GM12873 (cell line): ENCODE measurements around the gene ASCL2.

Experiments used
- TF ChIP-seq, protein P1 (sequence below): IDR thresholded peaks from 2 replicates; pipeline ENCODE4 v1.5.1; 2012; ENCODE audit warnings: low read depth, mild to moderate bottlenecking, moderate library complexity, low read length, control low read depth; ENCODE audit not compliant: insufficient read depth; ENCODE audit errors: missing control alignments

ASCL2 gene

DNA sequence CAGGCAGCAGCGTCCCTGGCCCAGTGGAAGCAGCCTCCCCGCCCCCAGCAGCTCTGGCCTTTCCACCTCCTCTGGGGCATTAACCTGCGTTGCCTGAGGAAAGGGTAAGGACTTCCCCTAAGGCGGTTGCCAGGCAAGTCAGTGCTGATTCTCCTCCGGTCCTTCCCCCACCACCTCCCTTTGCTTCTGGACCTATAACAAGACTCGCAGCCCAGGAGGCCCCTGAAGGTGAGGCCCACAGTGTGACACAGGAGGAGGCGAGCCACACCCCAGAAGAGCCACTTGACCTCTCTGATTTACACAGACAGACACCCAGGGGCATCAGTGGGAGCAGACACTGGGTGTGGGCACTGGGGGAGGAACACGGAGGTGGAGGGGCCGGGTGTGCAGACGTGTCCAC lies 35.4 kb downstream of the ASCL2 start:
- TF ChIP-seq, protein P1, sequence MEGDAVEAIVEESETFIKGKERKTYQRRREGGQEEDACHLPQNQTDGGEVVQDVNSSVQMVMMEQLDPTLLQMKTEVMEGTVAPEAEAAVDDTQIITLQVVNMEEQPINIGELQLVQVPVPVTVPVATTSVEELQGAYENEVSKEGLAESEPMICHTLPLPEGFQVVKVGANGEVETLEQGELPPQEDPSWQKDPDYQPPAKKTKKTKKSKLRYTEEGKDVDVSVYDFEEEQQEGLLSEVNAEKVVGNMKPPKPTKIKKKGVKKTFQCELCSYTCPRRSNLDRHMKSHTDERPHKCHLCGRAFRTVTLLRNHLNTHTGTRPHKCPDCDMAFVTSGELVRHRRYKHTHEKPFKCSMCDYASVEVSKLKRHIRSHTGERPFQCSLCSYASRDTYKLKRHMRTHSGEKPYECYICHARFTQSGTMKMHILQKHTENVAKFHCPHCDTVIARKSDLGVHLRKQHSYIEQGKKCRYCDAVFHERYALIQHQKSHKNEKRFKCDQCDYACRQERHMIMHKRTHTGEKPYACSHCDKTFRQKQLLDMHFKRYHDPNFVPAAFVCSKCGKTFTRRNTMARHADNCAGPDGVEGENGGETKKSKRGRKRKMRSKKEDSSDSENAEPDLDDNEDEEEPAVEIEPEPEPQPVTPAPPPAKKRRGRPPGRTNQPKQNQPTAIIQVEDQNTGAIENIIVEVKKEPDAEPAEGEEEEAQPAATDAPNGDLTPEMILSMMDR, result no peak

DNA sequence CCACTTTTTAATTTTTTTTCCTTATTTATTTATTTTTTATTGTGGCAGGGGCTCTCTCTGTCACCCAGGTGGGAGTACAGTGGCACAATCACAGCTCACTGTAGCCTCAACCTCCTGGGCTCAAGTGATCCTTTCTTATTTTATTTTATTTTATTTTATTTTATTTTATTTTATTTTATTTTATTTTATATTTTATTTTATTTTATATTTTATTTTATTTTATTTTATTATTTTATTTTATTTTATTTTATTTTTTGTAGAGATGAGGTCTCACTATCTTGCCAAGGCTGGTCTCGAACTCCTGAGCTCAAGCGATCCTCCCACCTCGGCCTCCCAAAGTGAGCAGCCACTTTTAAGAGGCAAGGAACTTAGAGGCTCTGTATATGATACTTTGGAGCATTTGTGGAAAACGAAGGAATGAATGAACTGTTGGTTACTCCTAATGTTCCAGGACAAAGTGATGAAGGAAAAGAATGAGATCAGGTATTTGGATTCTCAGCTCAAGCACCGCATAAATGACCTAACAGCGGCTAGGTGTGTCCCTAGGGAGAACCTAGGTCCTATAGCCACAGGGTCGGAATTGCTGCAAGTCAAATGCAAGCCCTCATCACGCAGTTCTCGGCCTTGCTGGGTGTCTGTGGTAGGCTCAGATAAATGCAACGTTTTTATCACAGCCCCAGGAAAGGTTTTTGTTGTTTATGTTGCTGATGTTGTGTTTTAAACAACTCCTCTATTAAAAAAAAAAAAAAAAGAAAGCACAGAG lies 36.5 kb downstream of the ASCL2 start:
- TF ChIP-seq, protein P1, result no peak

DNA sequence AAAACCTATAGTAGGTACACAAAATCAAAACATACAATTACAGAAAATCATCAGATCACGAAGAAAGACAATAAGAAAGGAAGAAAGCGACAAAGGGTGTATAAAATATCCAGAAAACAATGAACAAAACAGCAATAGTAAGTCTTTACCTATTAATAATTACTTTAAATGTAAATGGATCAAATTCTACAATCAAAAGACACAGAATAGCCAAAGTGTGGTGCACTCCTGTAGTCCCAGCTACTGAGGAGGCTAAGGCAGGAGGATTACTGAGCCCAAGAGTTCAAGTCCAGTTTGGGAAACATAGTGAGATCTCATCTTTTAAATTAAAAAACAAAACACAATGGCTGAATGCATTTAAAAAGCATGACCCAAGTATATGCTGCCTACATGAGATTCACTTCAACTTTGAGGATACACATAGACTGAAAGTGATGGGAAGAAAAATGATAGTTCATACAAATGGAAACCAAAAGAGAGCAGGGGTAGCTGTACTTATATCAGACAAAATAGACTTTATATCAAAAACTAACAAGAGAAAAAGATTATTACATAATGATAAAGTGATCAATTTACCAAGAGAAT lies 40.6 kb downstream of the ASCL2 start:
- TF ChIP-seq, protein P1, result no peak

DNA sequence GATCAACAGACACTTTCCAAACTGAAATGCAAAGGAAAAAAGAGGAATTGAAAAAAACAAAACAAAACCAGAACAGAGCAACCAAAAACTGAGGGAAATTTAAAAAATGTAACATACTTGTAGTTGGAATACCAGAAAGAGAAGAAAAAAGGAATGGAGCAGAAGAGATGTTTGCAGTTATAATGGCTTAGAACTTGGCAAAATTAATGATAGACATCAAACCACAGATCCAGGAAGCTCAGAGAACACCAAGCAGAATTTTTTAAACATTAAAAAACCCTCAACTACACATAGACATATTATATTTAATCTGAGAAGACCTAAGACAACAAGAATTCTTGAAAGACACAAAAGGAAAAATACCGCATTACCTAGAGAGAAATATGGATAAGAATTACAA lies 46.1 kb downstream of the ASCL2 start:
- TF ChIP-seq, protein P1, result no peak

DNA sequence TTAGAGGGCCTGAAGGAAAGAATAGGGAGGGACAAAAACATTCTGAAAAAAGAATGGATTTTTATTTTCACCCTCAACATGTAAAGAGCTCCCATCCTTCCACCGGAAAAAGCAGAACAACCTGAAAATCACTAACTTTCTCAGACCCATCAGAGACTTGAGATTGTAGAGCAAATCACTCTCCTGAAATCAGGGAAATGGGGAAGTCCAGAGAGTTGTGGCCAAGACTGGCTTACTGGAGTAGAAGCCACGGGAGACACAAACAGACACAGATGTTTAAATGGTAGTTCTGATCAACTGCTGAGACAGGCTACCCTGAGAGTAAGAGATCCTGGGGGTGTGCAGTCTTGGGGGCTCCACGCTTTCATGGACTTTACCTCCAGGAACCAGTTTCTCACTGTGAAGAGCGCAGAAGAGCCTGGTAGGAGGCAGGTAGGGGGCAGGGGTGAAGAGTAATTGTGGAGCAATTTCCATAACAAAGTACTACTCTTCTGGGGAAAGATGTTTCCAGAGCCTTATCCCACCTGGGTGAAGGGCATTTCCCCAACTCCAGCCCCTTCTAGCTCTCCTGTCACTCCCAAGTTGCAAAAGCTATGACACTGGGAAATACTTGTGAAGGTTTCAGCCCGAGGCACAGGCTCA lies 47.1 kb downstream of the ASCL2 start:
- TF ChIP-seq, protein P1, result no peak

DNA sequence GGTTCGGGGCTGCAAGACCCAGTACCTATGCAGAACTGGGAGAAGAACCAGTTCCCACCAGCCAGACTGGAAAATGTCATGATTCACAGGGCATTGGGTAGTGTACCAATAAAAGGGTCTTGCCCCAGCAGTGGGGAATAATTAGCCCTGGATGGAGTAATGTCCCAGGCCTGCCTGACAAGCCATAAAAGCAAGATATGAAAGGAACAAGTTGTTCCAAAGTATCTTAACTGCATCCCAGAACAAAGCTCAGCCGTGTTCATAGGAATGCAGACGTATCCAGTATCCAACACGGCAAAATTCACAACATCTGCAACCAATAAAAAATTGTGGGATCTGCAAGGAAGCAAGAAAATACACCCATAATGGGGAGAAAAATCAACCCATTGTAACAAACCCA lies 47.9 kb downstream of the ASCL2 start:
- TF ChIP-seq, protein P1, result no peak

DNA sequence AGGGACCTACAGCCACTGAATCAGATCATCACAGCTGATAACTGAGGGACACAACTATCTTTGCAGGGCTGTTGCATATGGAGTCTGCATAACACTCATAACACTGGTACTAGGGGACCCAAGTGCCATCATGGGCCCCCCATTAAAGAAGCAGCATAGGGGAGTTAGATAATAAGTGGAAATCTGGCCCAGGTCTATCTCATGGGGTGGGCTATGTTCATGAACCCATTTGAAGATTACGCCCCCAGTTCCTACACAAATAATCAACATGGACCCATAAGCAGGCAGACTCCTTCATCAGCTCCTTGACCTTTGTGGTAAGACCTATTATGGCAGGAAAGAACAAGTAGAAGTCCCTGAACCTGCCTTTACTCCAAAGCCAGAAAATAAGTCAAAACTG lies 48.8 kb downstream of the ASCL2 start:
- TF ChIP-seq, protein P1, result no peak
